PC-9 (cell line): Measurements from ENCODE around the gene PLIN5. TPM values are rescaled to one million over a fixed set of nuclear protein-coding genes. Genes with fewer than 3 reads are reported as not detected.

Experiments used
- BruUV-seq: library from RNA; stranded (reverse); fragments of 400-500 nt; replicated peaks from 2 replicates; lab custom pipeline; 2021; lab: Mats Ljungman, UMichigan
- CTCF ChIA-PET: fragments of 300-600 bp; sonication (Branson Sonifier 250); formaldehyde crosslinking; loops from one replicate; lab custom pipeline; 2022; ENCODE audit warnings: antibody characterized with exemption; lab: Charles Lee
- POLR2A ChIA-PET: fragments of 300-600 bp; sonication (Branson Sonifier 250); formaldehyde crosslinking; loops from one replicate; lab custom pipeline; 2022; ENCODE audit warnings: antibody characterized with exemption; ENCODE audit not compliant: unreplicated experiment; lab: Charles Lee
- DNase-seq, 2 experiments: peaks; one replicate each; pipeline versions ENCODE4 v3.0.0 to v3.0.0-alpha.2; 2015 to 2022; ENCODE audit warnings: mixed read lengths in 1 of 2
- H2AFZ ChIP-seq: fragments of 200-600 bp; sonication (generic); 2 replicates; pipeline ENCODE4 v1.8.1; 2017; ENCODE audit warnings: antibody characterized with exemption
- H3F3A ChIP-seq: fragments of 200-600 bp; sonication (generic); 2 replicates; pipeline ENCODE4 v1.8.1; 2017; ENCODE audit warnings: antibody characterized with exemption, mild to moderate bottlenecking, low read depth; ENCODE audit not compliant: insufficient read depth
- H3K27ac ChIP-seq: fragments of 200-600 bp; sonication (generic); 2 replicates; pipeline ENCODE4 v1.6.1; 2016; ENCODE audit warnings: mixed run types
- H3K27me3 ChIP-seq: fragments of 200-600 bp; sonication (generic); 2 replicates; pipeline ENCODE4 v1.6.1; 2016; ENCODE audit warnings: low read depth, mixed run types; ENCODE audit not compliant: insufficient read depth
- H3K36me3 ChIP-seq: fragments of 200-600 bp; sonication (generic); 2 replicates; pipeline ENCODE4 v1.6.1; 2016; ENCODE audit warnings: low read depth, mixed run types
- H3K4me1 ChIP-seq: fragments of 200-600 bp; sonication (generic); replicated peaks from 2 replicates; pipeline ENCODE4 v1.6.1; 2016; ENCODE audit warnings: mixed run types; ENCODE audit not compliant: insufficient read depth
- H3K4me2 ChIP-seq: fragments of 200-600 bp; sonication (generic); 2 replicates; pipeline ENCODE4 v1.6.1; 2017; ENCODE audit warnings: mixed run types
- H3K4me3 ChIP-seq: fragments of 200-600 bp; sonication (generic); 2 replicates; pipeline ENCODE4 v1.6.1; 2016; ENCODE audit warnings: mixed run types
- H3K79me2 ChIP-seq: fragments of 200-600 bp; sonication (generic); 2 replicates; pipeline ENCODE4 v1.6.1; 2017; ENCODE audit warnings: low read depth, mixed run types
- H3K9me2 ChIP-seq: fragments of 200-600 bp; sonication (generic); 2 replicates; pipeline ENCODE4 v1.8.1; 2017; ENCODE audit warnings: mild to moderate bottlenecking; ENCODE audit not compliant: insufficient read depth
- H3K9me3 ChIP-seq: fragments of 200-600 bp; sonication (generic); 2 replicates; pipeline ENCODE4 v1.8.1; 2016; ENCODE audit warnings: low read depth; ENCODE audit not compliant: insufficient read depth
- H4K20me1 ChIP-seq: fragments of 200-600 bp; sonication (generic); 2 replicates; pipeline ENCODE4 v1.8.1; 2017; ENCODE audit not compliant: insufficient read depth
- CTCF ChIP-seq: fragments of 200-600 bp; sonication (generic); conservative IDR thresholded peaks from 2 replicates; pipeline ENCODE4 v1.6.1; 2017; ENCODE audit warnings: mixed run types, antibody characterized with exemption, mild to moderate bottlenecking, moderate library complexity
- EZH2 ChIP-seq: fragments of 200-600 bp; sonication (generic); IDR thresholded peaks from 2 replicates; pipeline ENCODE4 v1.8.0; 2017; ENCODE audit warnings: antibody characterized with exemption, low read depth
- intact Hi-C: fragments of 100-400 bp; cut with micrococcal nuclease; formaldehyde crosslinking; loops from one replicate; pipeline ENCODE4 v1.10.0; 2022; ENCODE audit not compliant: unreplicated experiment
- total RNA-seq: library from RNA; stranded (reverse); gene quantifications from 2 replicates; pipeline ENCODE4 v1.2.3, GENCODE V29; 2021

Gene PLIN5
- total RNA-seq, 1 experiment from 2014 or later, result 4.4 TPM

GRCh38 chr19:4559569-4559968 lies 24.5 kb upstream of the PLIN5 start, which contains the start of gene SEMA6B:
Gene SEMA6B (minus strand): TSS chr19:4559684. CDS start chr19:4558457, 1,227 bp downstream.
- no peaks in the 10 kb centered on the region for H3K9me2 ChIP-seq
- no peak within 1 kb of the TSS for H3K4me2 ChIP-seq
- no TSS peak for BruUV-seq
- TF ChIP-seq EZH2, result no peak
- TF ChIP-seq CTCF, result no peak
- no peaks in the 10 kb centered on the region for H3K36me3 ChIP-seq
- H3K27ac ChIP-seq, result no peak within 1 kb of the TSS
- peaks cover 3% of the 10 kb centered on the region for H3F3A ChIP-seq
- no peak for DNase-seq
- CTCF ChIA-PET, result no interaction called here
- H3K79me2 ChIP-seq, result no peaks in the 10 kb centered on the region
- H3K27me3 ChIP-seq, result no peaks in the 10 kb centered on the region
- POLR2A ChIA-PET, result no interaction called here
- no peaks in the 10 kb centered on the region for H3K4me1 ChIP-seq
- intact Hi-C loops, result no loop called here
- no peaks in the 10 kb centered on the region for H3K9me3 ChIP-seq
- H2AFZ ChIP-seq, result no peak within 1 kb of the TSS
- no peak within 1 kb of the TSS for H3K4me3 ChIP-seq
- no peaks in the 10 kb centered on the region for H4K20me1 ChIP-seq

GRCh38 chr19:4557971-4558941 lies 23.2 kb upstream of the PLIN5 start:
- POLR2A ChIA-PET, result no interaction called here
- H3K27ac ChIP-seq, result no peak overlapping the region
- intact Hi-C loops, result no loop called here

More at GRCh38 chr19:4557971-4558941, 23.2 kb upstream of the PLIN5 start:
- TF ChIP-seq CTCF, result peak; percentile 94
- TF ChIP-seq EZH2, result no peak
- peak in 1 of 2 experiments; percentile 36 for DNase-seq
- Histone ChIP-seq H3K9me2 (no peaks in the 10 kb centered on the region), H3K36me3 (no peaks in the 10 kb centered on the region), H3K9me3 (no peaks in the 10 kb centered on the region), H3K4me1 (no peaks in the 10 kb centered on the region), H4K20me1 (no peaks in the 10 kb centered on the region), H2AFZ (no peak overlapping the region), H3K4me2 (peak overlapping the region; percentile 54; the same call in 1 of the 2 replicates), H3K4me3 (no peak overlapping the region), H3K27me3 (no peaks in the 10 kb centered on the region), H3K79me2 (no peaks in the 10 kb centered on the region), H3F3A (peaks cover 3% of the 10 kb centered on the region)
- no TSS peak for BruUV-seq
- CTCF ChIA-PET, result no interaction called here
